Measurements from ENCODE around the gene AK3.
A peak's percentile ranks its signal among the peaks of the same experiment; 100 is the strongest.

Gene AK3

DNA sequence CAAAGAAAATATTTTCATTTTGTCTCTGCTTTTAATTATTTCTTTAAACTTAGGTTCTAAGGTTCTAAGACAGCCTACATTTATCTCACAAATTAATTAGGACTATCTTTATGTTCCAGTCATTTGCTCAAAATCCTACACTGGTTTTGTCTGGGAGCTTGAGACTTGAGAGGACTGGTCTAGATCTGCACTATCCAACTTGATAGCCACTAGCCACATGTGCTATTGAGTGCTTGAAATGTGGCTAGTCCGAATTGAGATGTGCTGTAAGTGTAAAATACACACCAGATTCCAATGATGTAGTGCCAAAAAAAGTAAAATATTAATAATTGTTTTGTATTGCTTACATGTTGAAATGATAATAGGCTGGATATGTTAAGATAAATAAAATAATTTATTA is 54.4 kb downstream of the AK3 start:
- no peak for DNase-seq (ENCODE audit: low spot score)
- TF ChIP-seq, protein P1, sequence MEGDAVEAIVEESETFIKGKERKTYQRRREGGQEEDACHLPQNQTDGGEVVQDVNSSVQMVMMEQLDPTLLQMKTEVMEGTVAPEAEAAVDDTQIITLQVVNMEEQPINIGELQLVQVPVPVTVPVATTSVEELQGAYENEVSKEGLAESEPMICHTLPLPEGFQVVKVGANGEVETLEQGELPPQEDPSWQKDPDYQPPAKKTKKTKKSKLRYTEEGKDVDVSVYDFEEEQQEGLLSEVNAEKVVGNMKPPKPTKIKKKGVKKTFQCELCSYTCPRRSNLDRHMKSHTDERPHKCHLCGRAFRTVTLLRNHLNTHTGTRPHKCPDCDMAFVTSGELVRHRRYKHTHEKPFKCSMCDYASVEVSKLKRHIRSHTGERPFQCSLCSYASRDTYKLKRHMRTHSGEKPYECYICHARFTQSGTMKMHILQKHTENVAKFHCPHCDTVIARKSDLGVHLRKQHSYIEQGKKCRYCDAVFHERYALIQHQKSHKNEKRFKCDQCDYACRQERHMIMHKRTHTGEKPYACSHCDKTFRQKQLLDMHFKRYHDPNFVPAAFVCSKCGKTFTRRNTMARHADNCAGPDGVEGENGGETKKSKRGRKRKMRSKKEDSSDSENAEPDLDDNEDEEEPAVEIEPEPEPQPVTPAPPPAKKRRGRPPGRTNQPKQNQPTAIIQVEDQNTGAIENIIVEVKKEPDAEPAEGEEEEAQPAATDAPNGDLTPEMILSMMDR (IDR thresholded peaks at IDR 0.05; ENCODE audit: extremely low read depth, insufficient read depth, missing control alignments) = no peak
- in situ Hi-C loops (cut with MboI; ENCODE audit: low pct_unique_long_range_greater_than_20kb, low sequenced_read_pairs, unreplicated experiment) = no loop called here

DNA sequence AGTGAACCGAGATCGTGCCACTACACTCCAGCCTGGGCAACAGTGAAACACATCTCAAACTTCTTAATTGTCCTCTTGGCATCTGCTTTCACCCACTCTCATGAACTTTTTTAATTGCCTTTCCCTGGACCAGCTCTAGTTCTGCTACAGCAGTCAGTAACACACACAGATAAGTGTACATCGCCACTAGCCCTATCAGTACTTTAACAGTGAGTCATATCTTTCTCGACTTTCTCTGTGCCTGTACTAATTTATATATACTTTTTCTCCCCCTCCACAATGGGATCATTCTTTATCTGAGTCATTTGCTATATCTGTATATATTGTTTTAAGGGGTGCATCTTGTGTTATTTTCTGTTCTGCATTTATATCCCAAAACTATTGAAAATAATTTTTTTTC is 54.9 kb downstream of the AK3 start:
- DNase-seq (ENCODE audit: low spot score) = no peak
- in situ Hi-C loops (cut with MboI; ENCODE audit: low pct_unique_long_range_greater_than_20kb, low sequenced_read_pairs, unreplicated experiment) = no loop called here
- TF ChIP-seq, protein P1 (IDR thresholded peaks at IDR 0.05; ENCODE audit: extremely low read depth, insufficient read depth, missing control alignments) = no peak

- TF ChIP-seq, protein P1 (IDR thresholded peaks at IDR 0.05; ENCODE audit: extremely low read depth, insufficient read depth, missing control alignments) = no peak
- no peak for DNase-seq (ENCODE audit: low spot score)
- in situ Hi-C loops (cut with MboI; ENCODE audit: low pct_unique_long_range_greater_than_20kb, low sequenced_read_pairs, unreplicated experiment) = no loop called here
These were observed 56.2 kb downstream of the AK3 start for GRCh38 chr9:4684820-4685219.

- TF ChIP-seq, protein P1 (IDR thresholded peaks at IDR 0.05; ENCODE audit: extremely low read depth, insufficient read depth, missing control alignments) = no peak
- in situ Hi-C loops (cut with MboI; ENCODE audit: low pct_unique_long_range_greater_than_20kb, low sequenced_read_pairs, unreplicated experiment) = no loop called here
- no peak for DNase-seq (ENCODE audit: low spot score)
These were observed 60.3 kb downstream of the AK3 start for GRCh38 chr9:4680750-4681149.

DNA sequence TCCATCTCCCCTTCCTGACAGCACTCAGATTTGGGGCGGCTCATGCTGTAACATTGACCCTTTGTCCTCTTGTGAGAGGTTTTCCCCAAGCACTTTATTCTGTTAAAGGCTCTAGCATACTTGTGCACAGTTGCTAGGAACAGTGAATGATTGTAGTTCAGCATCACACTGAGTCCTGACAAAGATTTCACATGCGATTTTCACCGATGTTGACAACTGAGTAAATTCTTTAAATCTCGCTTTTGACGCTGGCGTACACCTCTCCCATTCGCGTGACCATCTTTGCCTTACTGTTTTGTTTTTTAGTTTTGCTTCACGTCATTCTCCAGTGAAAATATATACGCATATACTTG is 60.9 kb downstream of the AK3 start:
- in situ Hi-C loops (cut with MboI; ENCODE audit: low pct_unique_long_range_greater_than_20kb, low sequenced_read_pairs, unreplicated experiment) = no loop called here
- DNase-seq (ENCODE audit: low spot score) = no peak
- TF ChIP-seq, protein P1 (IDR thresholded peaks at IDR 0.05; ENCODE audit: extremely low read depth, insufficient read depth, missing control alignments) = no peak

DNA sequence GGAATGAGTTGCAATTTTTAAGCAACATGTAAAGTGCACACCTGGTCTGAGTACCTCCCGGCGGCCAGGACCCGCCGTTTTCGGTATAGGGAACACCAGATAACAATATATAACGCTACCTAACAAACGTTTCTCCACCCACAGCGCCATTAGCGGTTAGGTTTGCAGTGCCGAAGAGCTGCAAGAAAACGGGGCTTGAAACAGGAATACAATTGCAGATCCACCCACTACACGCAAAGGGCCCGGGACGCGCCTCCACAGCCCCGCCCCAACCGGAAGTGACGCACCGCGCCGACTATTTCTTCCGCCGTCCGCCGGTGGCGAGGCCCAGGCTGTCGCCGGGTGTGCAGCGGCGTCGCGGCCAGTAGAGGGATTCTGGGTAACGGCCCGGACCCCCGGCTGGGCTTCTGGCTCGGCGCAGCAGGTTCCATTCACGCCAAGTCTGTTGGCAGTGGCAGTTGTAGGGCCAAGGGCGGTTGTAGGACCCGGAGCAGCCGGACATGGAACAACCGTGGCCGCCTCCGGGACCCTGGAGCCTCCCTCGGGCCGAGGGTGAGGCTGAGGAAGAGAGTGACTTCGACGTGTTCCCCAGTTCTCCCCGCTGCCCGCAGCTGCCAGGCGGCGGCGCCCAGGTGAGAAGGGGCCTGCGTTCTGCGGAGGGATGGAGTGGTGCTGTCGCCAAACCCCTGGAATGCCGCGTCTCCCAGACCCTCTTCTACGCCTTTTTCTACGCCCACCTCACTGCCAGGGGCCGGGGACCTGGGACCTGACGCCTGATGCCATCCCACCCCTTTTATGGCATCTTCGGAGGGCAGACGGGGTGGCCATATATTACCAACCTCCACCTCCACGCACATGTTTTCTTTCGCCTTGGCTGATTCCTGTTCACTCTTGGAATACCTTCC is 61.5 kb downstream of the AK3 start, which contains the start of gene CDC37L1:
Gene CDC37L1 (plus strand): TSS at position 302 of the 905 bp plus-strand sequence. CDS start 199 bp downstream, at position 501.
- DNase-seq (ENCODE audit: low spot score) = peak; percentile 91
- TF ChIP-seq, protein P1 (IDR thresholded peaks at IDR 0.05; ENCODE audit: extremely low read depth, insufficient read depth, missing control alignments) = peak; percentile 54
- in situ Hi-C loops (cut with MboI; ENCODE audit: low pct_unique_long_range_greater_than_20kb, low sequenced_read_pairs, unreplicated experiment) = no loop called here
